Measurements from ENCODE around the gene LMO7.

- TF ChIP-seq CTCF (IDR thresholded peaks at IDR 0.05 in 8 of 11, conservative IDR thresholded peaks at IDR 0.05 in 3 of 11) (no peak), POLR2A (IDR thresholded peaks at IDR 0.05) (no peak), POLR2AphosphoS5 (IDR thresholded peaks at IDR 0.05) (no peak)
Observed at GRCh38 chr13:75693227-75693626, 57.1 kb downstream of the LMO7 start.

All from spleen (tissue), 7 donors.